Keratinocyte (primary cell): Measurements from ENCODE around the gene DUSP2. TPM values are rescaled to one million over a fixed set of nuclear protein-coding genes. Genes with fewer than 3 reads are reported as not detected.

Experiments
- DNase-seq: peaks from one replicate; pipeline ENCODE4 v3.0.0-alpha.2; 2011; ENCODE audit warnings: low read depth, missing footprints, low spot score
- FAIRE-seq: peaks from 2 replicates; lab custom pipeline; 2011; peaks lifted over from hg19 to GRCh38; lab: Jason Lieb, UNC
- H2AFZ ChIP-seq: 2 replicates; pipeline ENCODE4 v1.6.0; 2012; ENCODE audit warnings: low read length, control low read depth, inconsistent platforms; ENCODE audit not compliant: control insufficient read depth
- H3K27ac ChIP-seq: 2 replicates; pipeline ENCODE4 v1.5.1; 2011; ENCODE audit warnings: low read length; ENCODE audit not compliant: control insufficient read depth, insufficient read depth
- H3K27me3 ChIP-seq: 3 replicates; pipeline ENCODE4 v1.6.0; 2011; ENCODE audit warnings: low read length; ENCODE audit not compliant: control insufficient read depth, insufficient read depth; ENCODE audit errors: extremely low read depth
- H3K36me3 ChIP-seq, 2 experiments: 2 replicates in 1 of 2; 3 replicates in 1 of 2; pipeline ENCODE4 v1.5.1; 2011; ENCODE audit warnings: low read length in 2 of 2, mild to moderate bottlenecking in 1 of 2; ENCODE audit not compliant: control insufficient read depth in 2 of 2, insufficient read depth in 2 of 2; ENCODE audit errors: extremely low read depth in 1 of 2
- H3K4me1 ChIP-seq: 3 replicates; pipeline ENCODE4 v1.5.1; 2011; ENCODE audit warnings: low read length; ENCODE audit not compliant: control insufficient read depth, insufficient read depth; ENCODE audit errors: extremely low read depth
- H3K4me2 ChIP-seq: 3 replicates; pipeline ENCODE4 v1.6.0; 2011; ENCODE audit warnings: low read depth, low read length; ENCODE audit not compliant: control insufficient read depth, insufficient read depth; ENCODE audit errors: extremely low read depth
- H3K4me3 ChIP-seq, 3 experiments: fragments of 200-600 bp in 1 of 3; sonication (generic) in 1 of 3; 2 replicates in 2 of 3; 3 replicates in 1 of 3; pipeline ENCODE4 v1.5.1; 2011 to 2016; ENCODE audit warnings: low read length in 3 of 3, mild to moderate bottlenecking in 3 of 3, control low read depth in 2 of 3, inconsistent platforms in 1 of 3, low read depth in 1 of 3, mixed read lengths in 1 of 3, mixed run types in 1 of 3, moderate library complexity in 1 of 3; ENCODE audit not compliant: control insufficient read depth in 2 of 3, insufficient read depth in 2 of 3; ENCODE audit errors: extremely low read depth in 1 of 3
- H3K79me2 ChIP-seq: 2 replicates; pipeline ENCODE4 v1.6.0; 2012; ENCODE audit warnings: low read length; ENCODE audit not compliant: control insufficient read depth, insufficient read depth
- H3K9ac ChIP-seq: 3 replicates; pipeline ENCODE4 v1.6.0; 2011; ENCODE audit warnings: low read length; ENCODE audit not compliant: control insufficient read depth, insufficient read depth; ENCODE audit errors: extremely low read depth
- H3K9me1 ChIP-seq: 3 replicates; pipeline ENCODE4 v1.6.0; 2011; ENCODE audit warnings: low read length; ENCODE audit not compliant: control insufficient read depth, insufficient read depth; ENCODE audit errors: extremely low read depth
- H3K9me3 ChIP-seq: 2 replicates; pipeline ENCODE4 v1.5.1; 2012; ENCODE audit warnings: low read depth, low read length; ENCODE audit not compliant: control insufficient read depth
- H4K20me1 ChIP-seq: 3 replicates; pipeline ENCODE4 v1.6.0; 2011; ENCODE audit warnings: low read length; ENCODE audit not compliant: control insufficient read depth, insufficient read depth; ENCODE audit errors: extremely low read depth
- EZH2 ChIP-seq: IDR thresholded peaks from one replicate; pipeline ENCODE4 v1.6.1; 2012; ENCODE audit warnings: inconsistent platforms, mild to moderate bottlenecking, low read length, moderate library complexity
- dilution Hi-C: fragments of 300-500 bp; cut with MboI; formaldehyde crosslinking; loops from one replicate; pipeline ENCODE4 v1.7.0; 2020; ENCODE audit warnings: low sequenced_read_pairs; ENCODE audit not compliant: extremely low pct_ligation_motif_present
- polyA plus RNA-seq, 5 experiments: library from polyadenylated mRNA; depleted of rRNA in 3 of 5; stranded (reverse) in 3 of 5; stranded (forward) in 1 of 5; unstranded in 1 of 5; fragments of >200 nt; gene quantifications; 1 replicate in 1 of 5; 2 replicates in 3 of 5; 3 replicates in 1 of 5; pipeline versions ENCODE4 v1.2.1 to v1.2.3, GENCODE V29; 2011 to 2012; ENCODE audit warnings: missing spikeins in 2 of 5, low read depth in 1 of 5, low replicate concordance in 1 of 5
- TF ChIP-seq, protein P1 (sequence below), 3 experiments: IDR thresholded peaks in 1 of 3; conservative IDR thresholded peaks in 1 of 3; optimal IDR thresholded peaks in 1 of 3; 2 replicates in 2 of 3; 3 replicates in 1 of 3; pipeline versions ENCODE3 to v1.5.1; 2011; ENCODE audit warnings: low read length in 3 of 3, mild to moderate bottlenecking in 3 of 3, moderate library complexity in 2 of 3, control low read depth in 1 of 3, inconsistent platforms in 1 of 3; ENCODE audit not compliant: insufficient read depth in 2 of 3; ENCODE audit errors: extremely low read depth in 1 of 3

The DUSP2 gene
- polyA plus RNA-seq, 1 donor (not counting 4 experiments of a cell fraction or from before 2014, with no cell fraction given), result 1.2 TPM

DNA sequence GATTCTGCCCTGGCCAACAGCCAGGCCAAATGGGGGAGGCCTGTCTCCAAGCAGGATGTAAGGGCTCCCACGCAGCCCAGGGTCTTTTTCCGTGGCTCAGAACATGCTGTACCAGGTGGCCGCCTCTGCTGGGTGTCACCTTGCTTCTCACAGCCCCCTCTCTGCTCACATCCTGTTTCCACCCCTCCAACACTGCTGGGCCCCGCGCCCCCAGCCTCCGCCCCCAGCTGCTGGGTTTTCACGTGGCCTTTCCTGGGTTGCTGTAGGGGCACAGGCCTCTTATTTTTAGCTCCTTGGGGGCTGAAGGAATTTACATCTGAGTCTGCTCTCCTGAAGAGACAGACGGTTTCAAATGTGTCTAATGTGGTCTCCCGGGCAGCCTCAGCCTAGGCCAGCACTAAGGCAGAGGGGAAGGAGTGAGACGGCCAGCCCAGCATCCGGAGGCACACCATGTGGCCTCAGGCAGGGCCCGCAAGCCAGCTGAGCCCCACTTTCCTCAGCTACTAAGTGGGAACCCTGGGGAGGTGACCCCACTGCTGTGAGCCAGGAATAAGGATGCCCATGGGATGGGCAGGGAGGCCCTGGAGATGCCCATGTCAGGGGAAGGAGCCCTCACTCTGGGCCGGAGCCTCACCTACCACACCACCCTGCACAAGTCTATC is 18.7 kb upstream of the DUSP2 start:
- no peak overlapping the region for H3K4me2 ChIP-seq
- DNase-seq (no peak), FAIRE-seq (no peak)
- no peaks in the 10 kb centered on the region for H3K9me1 ChIP-seq
- H3K27me3 ChIP-seq, result peaks cover 3% of the 10 kb centered on the region
- H3K79me2 ChIP-seq, result no peaks in the 10 kb centered on the region
- dilution Hi-C loops, result no loop called here
- H3K9ac ChIP-seq, result no peak overlapping the region
- no peak overlapping the region for H3K27ac ChIP-seq
- no peaks in the 10 kb centered on the region for H3K36me3 ChIP-seq
- no peaks in the 10 kb centered on the region for H3K4me1 ChIP-seq
- no peaks in the 10 kb centered on the region for H4K20me1 ChIP-seq
- H3K9me3 ChIP-seq, result no peaks in the 10 kb centered on the region
- no peak overlapping the region for H3K4me3 ChIP-seq
- no peak for TF ChIP-seq EZH2
- TF ChIP-seq, protein P1, sequence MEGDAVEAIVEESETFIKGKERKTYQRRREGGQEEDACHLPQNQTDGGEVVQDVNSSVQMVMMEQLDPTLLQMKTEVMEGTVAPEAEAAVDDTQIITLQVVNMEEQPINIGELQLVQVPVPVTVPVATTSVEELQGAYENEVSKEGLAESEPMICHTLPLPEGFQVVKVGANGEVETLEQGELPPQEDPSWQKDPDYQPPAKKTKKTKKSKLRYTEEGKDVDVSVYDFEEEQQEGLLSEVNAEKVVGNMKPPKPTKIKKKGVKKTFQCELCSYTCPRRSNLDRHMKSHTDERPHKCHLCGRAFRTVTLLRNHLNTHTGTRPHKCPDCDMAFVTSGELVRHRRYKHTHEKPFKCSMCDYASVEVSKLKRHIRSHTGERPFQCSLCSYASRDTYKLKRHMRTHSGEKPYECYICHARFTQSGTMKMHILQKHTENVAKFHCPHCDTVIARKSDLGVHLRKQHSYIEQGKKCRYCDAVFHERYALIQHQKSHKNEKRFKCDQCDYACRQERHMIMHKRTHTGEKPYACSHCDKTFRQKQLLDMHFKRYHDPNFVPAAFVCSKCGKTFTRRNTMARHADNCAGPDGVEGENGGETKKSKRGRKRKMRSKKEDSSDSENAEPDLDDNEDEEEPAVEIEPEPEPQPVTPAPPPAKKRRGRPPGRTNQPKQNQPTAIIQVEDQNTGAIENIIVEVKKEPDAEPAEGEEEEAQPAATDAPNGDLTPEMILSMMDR (optimal IDR thresholded peaks at IDR 0.05 in 1 of 3, IDR thresholded peaks at IDR 0.05 in 1 of 3, conservative IDR thresholded peaks at IDR 0.05 in 1 of 3; ENCODE audit: extremely low read depth in 1 of 3, insufficient read depth in 2 of 3, low read length in 3 of 3), result no peak
- no peak overlapping the region for H2AFZ ChIP-seq

DNA sequence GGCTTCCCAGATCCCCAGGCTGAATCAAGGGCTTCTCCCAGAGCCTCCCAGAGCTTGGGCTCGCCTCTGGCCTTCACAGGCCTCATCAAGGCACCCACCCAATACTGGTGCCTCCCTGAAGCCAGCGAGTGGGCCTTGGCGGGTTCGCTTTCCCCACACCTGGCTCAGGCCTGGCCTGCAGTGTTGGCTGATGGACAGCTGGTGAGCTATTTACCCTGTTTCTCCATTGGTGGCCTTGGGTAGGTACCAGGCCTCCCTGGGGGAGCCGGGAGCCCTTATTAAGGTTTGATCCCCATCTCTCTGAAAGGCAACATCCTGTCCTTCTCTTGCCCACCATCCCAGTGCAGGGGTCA is 18.2 kb upstream of the DUSP2 start:
- TF ChIP-seq EZH2, result no peak
- TF ChIP-seq, protein P1 (optimal IDR thresholded peaks at IDR 0.05 in 1 of 3, IDR thresholded peaks at IDR 0.05 in 1 of 3, conservative IDR thresholded peaks at IDR 0.05 in 1 of 3; ENCODE audit: extremely low read depth in 1 of 3, insufficient read depth in 2 of 3, low read length in 3 of 3), result no peak
- no peak for FAIRE-seq
- no peaks in the 10 kb centered on the region for H3K79me2 ChIP-seq
- no peak for DNase-seq
- H3K27ac ChIP-seq, result no peak overlapping the region
- H3K27me3 ChIP-seq, result peaks cover 6% of the 10 kb centered on the region
- H3K9me3 ChIP-seq, result no peaks in the 10 kb centered on the region
- no peaks in the 10 kb centered on the region for H3K9me1 ChIP-seq
- no peak overlapping the region for H3K4me2 ChIP-seq
- no peaks in the 10 kb centered on the region for H3K4me1 ChIP-seq
- no peak overlapping the region for H2AFZ ChIP-seq
- dilution Hi-C loops, result no loop called here
- no peaks in the 10 kb centered on the region for H3K36me3 ChIP-seq
- no peaks in the 10 kb centered on the region for H4K20me1 ChIP-seq
- no peak overlapping the region for H3K9ac ChIP-seq
- H3K4me3 ChIP-seq, result no peak overlapping the region
